ENCODE measurements around the gene COL18A1.

DNA sequence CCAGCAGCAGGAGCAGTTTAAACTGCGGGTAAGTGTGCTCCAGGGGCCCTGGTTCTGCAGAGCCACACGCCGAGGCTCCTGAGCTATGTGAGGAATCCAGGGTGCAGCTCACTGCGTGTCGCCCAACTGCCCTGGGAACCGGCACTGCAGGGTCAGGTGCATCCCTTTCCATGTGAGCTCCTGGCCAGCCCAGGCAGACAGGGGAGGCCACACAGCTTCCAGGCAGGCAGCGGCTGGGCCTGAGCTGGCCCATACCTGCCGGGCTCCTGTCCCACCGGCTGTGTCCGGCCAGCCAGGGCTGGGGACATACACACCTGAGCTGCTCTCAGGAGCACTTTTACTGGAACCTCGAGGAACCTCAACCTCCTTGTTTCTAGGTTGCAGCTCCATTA, 18.6 kb upstream of the COL18A1 start:
- TF ChIP-seq, protein P1, sequence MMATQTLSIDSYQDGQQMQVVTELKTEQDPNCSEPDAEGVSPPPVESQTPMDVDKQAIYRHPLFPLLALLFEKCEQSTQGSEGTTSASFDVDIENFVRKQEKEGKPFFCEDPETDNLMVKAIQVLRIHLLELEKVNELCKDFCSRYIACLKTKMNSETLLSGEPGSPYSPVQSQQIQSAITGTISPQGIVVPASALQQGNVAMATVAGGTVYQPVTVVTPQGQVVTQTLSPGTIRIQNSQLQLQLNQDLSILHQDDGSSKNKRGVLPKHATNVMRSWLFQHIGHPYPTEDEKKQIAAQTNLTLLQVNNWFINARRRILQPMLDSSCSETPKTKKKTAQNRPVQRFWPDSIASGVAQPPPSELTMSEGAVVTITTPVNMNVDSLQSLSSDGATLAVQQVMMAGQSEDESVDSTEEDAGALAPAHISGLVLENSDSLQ (IDR thresholded peaks at IDR 0.05) = no peak
- TF ChIP-seq SUZ12 (IDR thresholded peaks at IDR 0.05) = no peak

All from HEK293T (cell line).